ENCODE measurements around the gene CARM1.
A peak's percentile ranks its signal among the peaks of the same experiment; 100 is the strongest.

Gene CARM1

DNA sequence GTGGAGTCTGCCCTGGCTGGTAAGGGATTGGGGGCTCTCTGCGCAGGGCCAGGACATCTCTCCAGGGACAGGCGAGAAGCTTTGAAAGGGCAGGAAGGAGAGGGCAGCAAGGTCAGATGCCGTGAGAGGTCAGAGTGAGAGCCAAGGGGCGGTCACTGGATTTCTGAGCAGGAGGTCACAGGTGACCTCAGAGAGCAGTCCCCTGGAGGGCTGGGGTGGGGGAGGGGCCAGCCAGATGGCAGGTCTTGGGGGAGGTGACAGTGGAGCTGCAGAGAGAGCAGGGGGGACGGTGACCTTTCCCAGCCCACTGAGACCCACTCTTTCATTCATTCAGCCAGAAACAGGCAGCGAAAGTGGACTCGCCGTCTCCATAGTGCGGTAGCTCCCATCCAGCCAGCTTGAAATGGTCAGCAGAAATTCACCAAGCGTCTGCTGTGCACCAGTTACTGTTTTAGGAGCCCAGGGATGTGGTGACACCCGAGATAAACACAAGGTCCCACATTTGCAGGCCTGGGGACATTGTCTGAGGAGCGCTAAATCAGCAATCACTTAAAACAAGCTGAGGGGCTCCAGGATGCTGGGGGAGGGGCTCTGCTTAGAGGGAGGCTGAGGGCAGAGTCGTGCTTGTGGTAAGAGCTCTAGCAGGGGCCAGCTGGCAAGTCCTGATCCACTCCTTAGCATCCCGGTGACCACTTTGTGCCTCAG is 10.2 kb downstream of the CARM1 start:
- no peaks in the 10 kb centered on the region for H3K27me3 ChIP-seq
- peaks cover 4% of the 10 kb centered on the region; the same call in 1 of the 2 replicates for H3K4me1 ChIP-seq
- peaks cover 5% of the 10 kb centered on the region; the same call in 1 of the 2 replicates for H3K36me3 ChIP-seq
- no peak overlapping the region for H3K4me3 ChIP-seq (ENCODE audit: low read depth, low read length)
- no peak for DNase-seq
- H3K9me3 ChIP-seq = no peaks in the 10 kb centered on the region
- TF ChIP-seq, protein P1, sequence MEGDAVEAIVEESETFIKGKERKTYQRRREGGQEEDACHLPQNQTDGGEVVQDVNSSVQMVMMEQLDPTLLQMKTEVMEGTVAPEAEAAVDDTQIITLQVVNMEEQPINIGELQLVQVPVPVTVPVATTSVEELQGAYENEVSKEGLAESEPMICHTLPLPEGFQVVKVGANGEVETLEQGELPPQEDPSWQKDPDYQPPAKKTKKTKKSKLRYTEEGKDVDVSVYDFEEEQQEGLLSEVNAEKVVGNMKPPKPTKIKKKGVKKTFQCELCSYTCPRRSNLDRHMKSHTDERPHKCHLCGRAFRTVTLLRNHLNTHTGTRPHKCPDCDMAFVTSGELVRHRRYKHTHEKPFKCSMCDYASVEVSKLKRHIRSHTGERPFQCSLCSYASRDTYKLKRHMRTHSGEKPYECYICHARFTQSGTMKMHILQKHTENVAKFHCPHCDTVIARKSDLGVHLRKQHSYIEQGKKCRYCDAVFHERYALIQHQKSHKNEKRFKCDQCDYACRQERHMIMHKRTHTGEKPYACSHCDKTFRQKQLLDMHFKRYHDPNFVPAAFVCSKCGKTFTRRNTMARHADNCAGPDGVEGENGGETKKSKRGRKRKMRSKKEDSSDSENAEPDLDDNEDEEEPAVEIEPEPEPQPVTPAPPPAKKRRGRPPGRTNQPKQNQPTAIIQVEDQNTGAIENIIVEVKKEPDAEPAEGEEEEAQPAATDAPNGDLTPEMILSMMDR (IDR thresholded peaks at IDR 0.05; ENCODE audit: low read depth, low read length) = no peak

DNA sequence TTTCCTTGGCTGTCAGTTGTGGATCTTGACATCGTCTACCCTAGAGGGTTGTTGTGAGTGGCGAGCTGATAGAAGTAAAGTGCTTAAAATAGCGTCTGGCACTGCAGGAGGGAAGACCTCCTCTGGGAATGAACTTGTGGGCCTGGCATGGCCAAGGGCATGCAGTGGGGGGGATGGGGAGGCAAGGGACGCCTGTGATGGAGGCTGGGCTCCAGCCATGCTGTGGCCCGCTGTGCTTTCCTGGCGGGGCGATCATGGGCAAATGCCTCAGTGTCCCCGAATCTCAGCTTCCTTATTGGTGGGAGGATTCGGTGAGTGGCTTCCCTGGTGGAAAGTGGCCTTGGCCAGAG is 10.7 kb downstream of the CARM1 start:
- H3K36me3 ChIP-seq = peaks cover 5% of the 10 kb centered on the region; the same call in 1 of the 2 replicates
- H3K4me3 ChIP-seq (ENCODE audit: low read depth, low read length) = no peak overlapping the region
- peaks cover 4% of the 10 kb centered on the region; the same call in 1 of the 2 replicates for H3K4me1 ChIP-seq
- no peaks in the 10 kb centered on the region for H3K27me3 ChIP-seq
- TF ChIP-seq, protein P1 (IDR thresholded peaks at IDR 0.05; ENCODE audit: low read depth, low read length) = no peak
- peak; percentile 42 for DNase-seq
- H3K9me3 ChIP-seq = no peaks in the 10 kb centered on the region

DNA sequence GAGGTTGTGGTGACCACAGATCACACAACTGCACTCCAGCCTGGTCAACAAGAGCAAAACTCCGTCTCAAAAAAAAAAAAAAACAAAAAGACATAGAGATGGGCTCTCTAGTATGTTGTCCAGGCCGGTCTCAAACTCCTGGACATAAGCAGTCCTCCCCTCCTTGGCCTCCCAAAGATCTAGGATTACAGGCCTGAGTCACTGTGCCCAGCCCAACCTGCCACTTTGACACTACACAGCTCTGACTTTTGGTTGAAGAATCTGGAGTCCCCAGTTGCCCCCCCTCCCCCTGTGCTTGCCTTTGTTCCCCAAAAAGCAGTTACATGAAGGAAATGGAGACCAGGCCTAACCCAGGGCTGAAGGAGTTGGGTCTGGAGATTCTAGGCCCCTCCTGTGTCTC is 12.9 kb downstream of the CARM1 start:
- DNase-seq = no peak
- H3K27me3 ChIP-seq = no peaks in the 10 kb centered on the region
- TF ChIP-seq, protein P1 (IDR thresholded peaks at IDR 0.05; ENCODE audit: low read depth, low read length) = no peak
- no peaks in the 10 kb centered on the region for H3K9me3 ChIP-seq
- H3K36me3 ChIP-seq = peaks cover 5% of the 10 kb centered on the region; the same call in 1 of the 2 replicates
- peaks cover 4% of the 10 kb centered on the region; the same call in 1 of the 2 replicates for H3K4me1 ChIP-seq
- no peak overlapping the region for H3K4me3 ChIP-seq (ENCODE audit: low read depth, low read length)

DNA sequence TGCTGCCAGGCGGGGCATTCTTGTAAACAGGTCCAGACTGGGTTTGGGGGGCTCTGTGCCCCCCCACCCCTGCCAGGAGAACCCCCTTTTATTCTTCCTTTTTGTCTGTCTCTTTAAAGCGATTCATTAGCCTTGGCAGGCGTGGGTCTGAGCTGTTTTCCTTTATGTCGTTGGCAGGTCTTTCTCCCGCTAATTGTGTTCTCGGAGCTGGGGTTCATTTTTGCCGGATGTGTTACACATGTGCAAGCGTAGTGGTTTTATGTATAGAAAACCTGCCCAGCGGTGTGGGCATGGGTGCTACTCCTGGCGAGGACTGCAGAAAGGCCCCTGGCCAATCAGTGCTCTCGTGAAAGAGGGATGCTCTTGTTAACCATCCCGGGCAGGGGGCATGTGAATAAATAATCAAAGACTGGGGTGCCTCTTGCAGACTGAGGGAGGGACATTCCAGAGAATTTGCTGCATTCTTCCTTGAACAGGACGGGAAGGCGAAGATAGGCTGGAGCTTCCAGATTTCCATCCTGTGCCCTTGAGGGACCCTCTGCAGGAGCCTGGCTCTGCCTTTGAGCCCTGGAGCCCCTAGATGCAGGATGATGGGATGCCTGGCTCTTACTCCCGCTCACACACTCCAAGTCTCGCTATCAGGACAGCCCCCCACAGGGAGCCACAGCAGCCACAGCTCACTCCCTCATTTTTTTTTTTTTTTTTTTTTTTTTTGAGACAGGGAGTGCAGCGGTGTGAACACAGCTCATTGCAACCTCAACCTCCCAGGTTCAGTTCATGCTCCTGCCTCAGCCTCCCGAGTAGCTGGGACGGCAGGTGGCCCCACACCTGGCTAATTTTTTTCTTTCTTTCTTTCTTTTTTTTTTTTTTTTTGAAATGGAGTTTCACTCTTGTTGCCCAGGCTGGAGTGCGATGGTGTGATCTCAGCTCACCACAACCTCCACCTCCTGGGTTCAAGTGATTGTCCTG is 14.1 kb downstream of the CARM1 start:
- Histone ChIP-seq H3K4me3 (ENCODE audit: low read depth, low read length) (no peak overlapping the region), H3K9me3 (no peaks in the 10 kb centered on the region), H3K27me3 (no peaks in the 10 kb centered on the region), H3K4me1 (peaks cover 4% of the 10 kb centered on the region; the same call in 1 of the 2 replicates), H3K36me3 (no peaks in the 10 kb centered on the region)
- TF ChIP-seq, protein P1 (IDR thresholded peaks at IDR 0.05; ENCODE audit: low read depth, low read length) = no peak
- no peak for DNase-seq

DNA sequence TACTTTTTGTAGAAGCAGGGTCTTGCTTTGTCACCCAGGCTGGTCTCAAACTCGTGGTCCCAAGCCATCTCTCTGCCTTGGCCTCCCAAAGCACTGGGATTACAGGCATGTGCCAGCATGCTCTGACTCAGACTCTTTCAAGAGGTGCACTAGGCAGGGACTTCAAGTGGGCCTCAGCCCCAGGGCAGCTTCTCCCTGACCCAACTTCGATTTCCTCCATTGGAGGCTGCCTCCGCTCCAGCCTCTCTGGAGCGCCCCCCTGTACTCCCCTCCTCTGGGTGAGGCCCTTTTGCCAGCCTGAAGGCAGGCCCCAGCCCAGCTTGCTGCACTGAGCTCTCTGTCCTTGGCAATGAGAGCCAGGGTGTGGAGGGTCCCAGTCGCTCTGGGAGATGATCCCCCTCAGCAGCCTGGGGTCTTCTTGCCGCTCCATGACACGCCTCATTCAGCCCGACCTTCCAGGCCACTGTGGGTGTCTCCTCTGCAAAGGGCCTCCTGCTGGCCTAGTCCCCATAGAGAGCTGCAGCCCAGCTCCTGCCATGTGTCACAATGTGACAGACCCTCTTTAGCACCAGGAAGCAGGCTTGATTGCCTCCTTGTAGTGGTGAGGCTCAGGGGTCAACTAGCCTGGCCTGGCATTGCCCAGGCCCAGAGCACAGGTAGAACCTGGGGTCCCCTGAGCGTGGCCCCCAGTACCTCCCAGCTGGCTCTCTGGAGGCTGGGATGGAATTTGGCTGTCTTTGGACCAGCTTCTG is 16.4 kb downstream of the CARM1 start:
- H3K27me3 ChIP-seq = no peaks in the 10 kb centered on the region
- TF ChIP-seq, protein P1 (IDR thresholded peaks at IDR 0.05; ENCODE audit: low read depth, low read length) = no peak
- no peaks in the 10 kb centered on the region for H3K9me3 ChIP-seq
- no peaks in the 10 kb centered on the region for H3K4me1 ChIP-seq
- no peak overlapping the region for H3K4me3 ChIP-seq (ENCODE audit: low read depth, low read length)
- no peaks in the 10 kb centered on the region for H3K36me3 ChIP-seq
- no peak for DNase-seq

Measured in BE2C (cell line).